HL-60 (cell line): ENCODE measurements around the gene SLC25A44.
A peak's percentile ranks its signal among the peaks of the same experiment; 100 is the strongest.

Experiments
- GABPA ChIP-seq: IDR thresholded peaks from 2 replicates; pipeline ENCODE4 v1.6.1; 2012; ENCODE audit warnings: low read depth
- POLR2AphosphoS5 ChIP-seq: IDR thresholded peaks from 2 replicates; pipeline ENCODE4 v1.6.1; 2012; ENCODE audit warnings: low read depth
- SPI1 ChIP-seq: IDR thresholded peaks from 2 replicates; pipeline ENCODE4 v1.6.1; 2012; ENCODE audit warnings: low read depth, mild to moderate bottlenecking, borderline replicate concordance
- TF ChIP-seq, protein P1 (sequence below): IDR thresholded peaks from one replicate; pipeline ENCODE4 v1.5.1; 2011; ENCODE audit warnings: low read length, control low read depth, inconsistent platforms; ENCODE audit not compliant: insufficient read depth
- TF ChIP-seq, protein P2 (sequence below): IDR thresholded peaks from 2 replicates; pipeline ENCODE4 v1.6.1; 2012; ENCODE audit warnings: low read depth; ENCODE audit not compliant: insufficient replicate concordance

- TF ChIP-seq, protein P1, sequence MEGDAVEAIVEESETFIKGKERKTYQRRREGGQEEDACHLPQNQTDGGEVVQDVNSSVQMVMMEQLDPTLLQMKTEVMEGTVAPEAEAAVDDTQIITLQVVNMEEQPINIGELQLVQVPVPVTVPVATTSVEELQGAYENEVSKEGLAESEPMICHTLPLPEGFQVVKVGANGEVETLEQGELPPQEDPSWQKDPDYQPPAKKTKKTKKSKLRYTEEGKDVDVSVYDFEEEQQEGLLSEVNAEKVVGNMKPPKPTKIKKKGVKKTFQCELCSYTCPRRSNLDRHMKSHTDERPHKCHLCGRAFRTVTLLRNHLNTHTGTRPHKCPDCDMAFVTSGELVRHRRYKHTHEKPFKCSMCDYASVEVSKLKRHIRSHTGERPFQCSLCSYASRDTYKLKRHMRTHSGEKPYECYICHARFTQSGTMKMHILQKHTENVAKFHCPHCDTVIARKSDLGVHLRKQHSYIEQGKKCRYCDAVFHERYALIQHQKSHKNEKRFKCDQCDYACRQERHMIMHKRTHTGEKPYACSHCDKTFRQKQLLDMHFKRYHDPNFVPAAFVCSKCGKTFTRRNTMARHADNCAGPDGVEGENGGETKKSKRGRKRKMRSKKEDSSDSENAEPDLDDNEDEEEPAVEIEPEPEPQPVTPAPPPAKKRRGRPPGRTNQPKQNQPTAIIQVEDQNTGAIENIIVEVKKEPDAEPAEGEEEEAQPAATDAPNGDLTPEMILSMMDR: no peak
- TF ChIP-seq POLR2AphosphoS5: peak; percentile 3; the same call in 1 of the 2 replicates
- no peak for TF ChIP-seq SPI1
- TF ChIP-seq GABPA: peak; percentile 61
- TF ChIP-seq, protein P2, sequence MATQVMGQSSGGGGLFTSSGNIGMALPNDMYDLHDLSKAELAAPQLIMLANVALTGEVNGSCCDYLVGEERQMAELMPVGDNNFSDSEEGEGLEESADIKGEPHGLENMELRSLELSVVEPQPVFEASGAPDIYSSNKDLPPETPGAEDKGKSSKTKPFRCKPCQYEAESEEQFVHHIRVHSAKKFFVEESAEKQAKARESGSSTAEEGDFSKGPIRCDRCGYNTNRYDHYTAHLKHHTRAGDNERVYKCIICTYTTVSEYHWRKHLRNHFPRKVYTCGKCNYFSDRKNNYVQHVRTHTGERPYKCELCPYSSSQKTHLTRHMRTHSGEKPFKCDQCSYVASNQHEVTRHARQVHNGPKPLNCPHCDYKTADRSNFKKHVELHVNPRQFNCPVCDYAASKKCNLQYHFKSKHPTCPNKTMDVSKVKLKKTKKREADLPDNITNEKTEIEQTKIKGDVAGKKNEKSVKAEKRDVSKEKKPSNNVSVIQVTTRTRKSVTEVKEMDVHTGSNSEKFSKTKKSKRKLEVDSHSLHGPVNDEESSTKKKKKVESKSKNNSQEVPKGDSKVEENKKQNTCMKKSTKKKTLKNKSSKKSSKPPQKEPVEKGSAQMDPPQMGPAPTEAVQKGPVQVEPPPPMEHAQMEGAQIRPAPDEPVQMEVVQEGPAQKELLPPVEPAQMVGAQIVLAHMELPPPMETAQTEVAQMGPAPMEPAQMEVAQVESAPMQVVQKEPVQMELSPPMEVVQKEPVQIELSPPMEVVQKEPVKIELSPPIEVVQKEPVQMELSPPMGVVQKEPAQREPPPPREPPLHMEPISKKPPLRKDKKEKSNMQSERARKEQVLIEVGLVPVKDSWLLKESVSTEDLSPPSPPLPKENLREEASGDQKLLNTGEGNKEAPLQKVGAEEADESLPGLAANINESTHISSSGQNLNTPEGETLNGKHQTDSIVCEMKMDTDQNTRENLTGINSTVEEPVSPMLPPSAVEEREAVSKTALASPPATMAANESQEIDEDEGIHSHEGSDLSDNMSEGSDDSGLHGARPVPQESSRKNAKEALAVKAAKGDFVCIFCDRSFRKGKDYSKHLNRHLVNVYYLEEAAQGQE: no peak
Observed at GRCh38 chr1:156154317-156154749, 39.6 kb upstream of the SLC25A44 start.
